Measurements from ENCODE around the gene PLCB3.

PLCB3 gene

DNA sequence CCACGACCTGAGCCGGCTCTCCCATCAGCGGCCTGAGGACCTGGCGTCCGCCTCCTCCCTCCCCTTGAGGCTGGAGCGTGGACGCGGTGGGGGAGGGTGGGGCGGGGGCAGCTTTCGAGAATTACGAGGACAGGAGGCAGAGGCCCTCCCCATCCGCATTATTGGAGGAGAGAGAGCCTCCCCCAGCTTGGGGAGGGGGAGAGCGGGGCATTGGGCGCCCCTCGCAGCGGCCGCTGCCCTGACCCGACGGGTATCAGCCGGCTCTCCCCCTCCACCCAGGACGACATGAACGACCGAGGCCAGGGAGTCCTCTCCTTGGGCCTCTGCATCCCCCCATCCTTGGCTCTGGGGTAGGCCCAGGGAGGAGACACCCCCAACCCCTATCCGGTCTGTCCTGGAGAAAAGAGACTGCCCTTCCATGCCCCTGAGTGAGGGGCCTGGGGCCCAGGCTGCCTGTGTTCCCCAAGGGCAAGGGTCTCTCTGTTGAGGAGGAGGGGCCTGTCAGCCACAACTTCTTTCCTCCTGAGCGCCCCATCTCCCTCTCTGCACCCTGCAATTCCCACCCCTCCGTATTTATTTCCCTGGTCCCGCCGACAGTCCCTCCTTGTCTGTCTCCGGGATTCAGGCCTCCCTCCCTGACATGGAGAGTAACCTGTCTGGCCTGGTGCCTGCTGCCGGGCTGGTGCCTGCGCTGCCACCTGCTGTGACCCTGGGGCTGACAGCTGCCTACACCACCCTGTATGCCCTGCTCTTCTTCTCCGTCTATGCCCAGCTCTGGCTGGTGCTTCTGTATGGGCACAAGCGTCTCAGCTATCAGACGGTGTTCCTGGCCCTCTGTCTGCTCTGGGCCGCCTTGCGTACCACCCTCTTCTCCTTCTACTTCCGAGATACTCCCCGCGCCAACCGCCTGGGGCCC lies 34.8 kb downstream of the PLCB3 start:
- no peak for DNase-seq (ENCODE audit: low read depth, low spot score)

DNA sequence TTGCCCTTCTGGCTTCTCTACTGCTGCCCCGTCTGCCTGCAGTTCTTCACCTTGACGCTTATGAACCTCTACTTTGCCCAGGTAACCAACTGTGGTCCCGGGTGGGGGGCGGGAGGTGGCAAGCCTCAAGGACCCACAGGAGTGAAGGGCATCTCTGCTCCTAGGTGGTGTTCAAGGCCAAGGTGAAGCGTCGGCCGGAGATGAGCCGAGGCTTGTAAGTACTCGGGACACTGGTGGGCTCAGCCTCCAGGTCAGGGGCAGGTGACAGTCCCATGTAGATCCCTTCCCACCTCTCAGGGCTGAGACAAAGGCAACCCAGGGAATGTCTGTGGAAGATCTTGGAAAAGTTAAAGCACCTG lies 35.5 kb downstream of the PLCB3 start:
- no peak for DNase-seq (ENCODE audit: low read depth, low spot score)

DNA sequence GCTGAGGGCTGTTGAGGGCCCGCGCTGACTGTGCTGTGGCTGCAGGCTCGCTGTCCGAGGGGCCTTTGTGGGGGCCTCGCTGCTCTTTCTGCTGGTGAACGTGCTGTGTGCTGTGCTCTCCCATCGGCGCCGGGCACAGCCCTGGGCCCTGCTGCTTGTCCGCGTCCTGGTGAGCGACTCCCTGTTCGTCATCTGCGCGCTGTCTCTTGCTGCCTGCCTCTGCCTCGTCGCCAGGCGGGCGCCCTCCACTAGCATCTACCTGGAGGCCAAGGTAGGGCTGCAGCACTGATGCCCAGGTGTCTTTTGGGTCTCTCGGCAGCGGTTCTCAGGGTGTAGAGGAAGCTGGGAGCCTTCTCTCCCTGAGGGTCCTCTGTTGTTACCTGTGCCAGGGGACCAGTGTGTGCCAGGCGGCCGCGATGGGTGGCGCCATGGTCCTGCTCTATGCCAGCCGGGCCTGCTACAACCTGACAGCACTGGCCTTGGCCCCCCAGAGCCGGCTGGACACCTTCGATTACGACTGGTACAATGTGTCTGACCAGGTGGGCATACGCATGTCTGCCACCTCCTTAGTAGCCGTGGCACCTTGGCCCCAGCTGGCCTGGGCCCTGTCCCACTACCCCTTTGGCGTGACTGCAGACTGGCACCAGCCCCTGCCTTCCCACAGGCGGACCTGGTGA lies 36.5 kb downstream of the PLCB3 start:
- no peak for DNase-seq (ENCODE audit: low read depth, low spot score)

DNA sequence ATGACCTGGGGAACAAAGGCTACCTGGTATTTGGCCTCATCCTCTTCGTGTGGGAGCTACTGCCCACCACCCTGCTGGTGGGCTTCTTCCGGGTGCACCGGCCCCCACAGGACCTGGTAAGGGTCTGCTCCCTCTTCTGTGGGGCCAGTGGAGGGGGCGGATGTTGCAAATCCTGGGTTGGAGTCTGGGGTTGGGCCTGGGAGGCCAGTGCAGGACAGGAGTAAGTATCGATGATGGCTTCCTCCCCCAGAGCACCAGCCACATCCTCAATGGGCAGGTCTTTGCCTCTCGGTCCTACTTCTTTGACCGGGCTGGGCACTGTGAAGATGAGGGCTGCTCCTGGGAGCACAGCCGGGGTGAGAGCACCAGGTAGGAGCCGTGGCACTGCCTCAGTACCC lies 37.0 kb downstream of the PLCB3 start:
- DNase-seq (ENCODE audit: low read depth, low spot score): no peak

DNA sequence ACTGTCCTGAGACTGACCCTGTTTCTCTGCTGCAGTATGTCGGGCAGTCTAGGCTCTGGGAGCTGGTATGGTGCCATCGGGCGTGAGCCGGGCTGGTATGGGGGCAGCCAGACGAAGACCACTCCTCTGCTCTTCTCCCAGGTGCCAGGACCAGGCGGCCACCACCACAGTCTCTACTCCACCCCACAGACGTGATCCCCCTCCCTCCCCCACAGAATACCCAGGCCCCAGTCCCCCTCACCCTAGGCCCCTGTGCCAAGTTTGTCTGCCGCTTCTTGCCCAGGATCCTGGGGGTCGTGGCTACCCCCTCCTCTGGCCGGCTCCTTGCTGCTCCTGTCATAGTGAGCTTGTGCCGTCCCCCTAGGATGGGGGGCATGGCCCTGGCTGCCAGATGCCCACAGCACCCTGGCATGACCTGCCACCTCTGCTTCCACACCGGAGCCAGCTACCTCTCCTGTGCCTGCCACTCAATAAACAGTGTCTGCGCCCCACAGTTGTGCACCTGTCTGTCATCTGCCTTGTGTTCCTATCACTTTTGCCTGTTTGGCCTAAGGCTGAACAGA lies 37.8 kb downstream of the PLCB3 start:
- no peak for DNase-seq (ENCODE audit: low read depth, low spot score)

DNA sequence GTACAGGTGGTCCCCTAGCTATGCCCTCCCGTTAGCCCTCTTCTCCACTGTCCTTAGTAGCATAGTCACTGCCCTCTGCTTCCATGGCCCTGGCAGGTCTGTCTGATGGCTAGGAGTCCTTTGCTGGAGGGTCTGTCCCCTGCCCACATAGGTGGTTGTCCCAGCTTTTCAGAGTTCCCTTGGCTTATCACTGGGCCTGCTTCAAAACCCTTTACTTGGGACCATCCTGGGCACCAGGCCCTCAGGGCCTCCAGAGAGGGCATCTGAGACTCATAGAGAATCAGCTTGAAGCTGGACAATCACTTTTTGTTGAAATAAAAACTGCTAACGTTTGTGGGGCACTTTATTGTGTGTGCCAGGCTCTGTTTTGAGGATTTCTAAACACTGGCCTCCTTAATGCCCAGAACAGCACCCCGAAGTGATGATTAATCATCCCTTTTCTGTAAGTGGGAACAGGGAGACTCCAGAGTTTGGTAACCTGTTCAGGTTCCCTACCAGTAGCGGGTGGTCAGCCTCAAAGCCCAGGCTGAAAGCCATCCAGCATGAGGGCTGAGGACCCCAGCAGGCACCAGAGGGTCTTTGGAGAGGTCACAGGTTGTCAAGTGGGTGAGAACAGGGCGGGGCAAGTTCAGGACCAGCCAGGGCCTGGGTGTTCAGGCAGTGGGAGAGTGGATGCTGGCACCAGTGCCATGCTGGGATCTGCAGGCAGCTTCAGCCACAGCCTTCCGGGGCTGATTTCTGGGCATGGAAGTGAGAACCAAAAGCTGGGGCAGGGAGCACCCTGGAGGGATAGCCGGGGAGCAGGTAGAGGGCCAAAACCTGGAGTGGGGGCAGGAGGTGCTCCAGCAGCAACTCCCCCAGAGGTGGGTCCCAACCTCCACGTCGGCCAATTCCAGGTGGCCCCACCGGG lies 39.3 kb downstream of the PLCB3 start:
- no peak for DNase-seq (ENCODE audit: low read depth, low spot score)

DNA sequence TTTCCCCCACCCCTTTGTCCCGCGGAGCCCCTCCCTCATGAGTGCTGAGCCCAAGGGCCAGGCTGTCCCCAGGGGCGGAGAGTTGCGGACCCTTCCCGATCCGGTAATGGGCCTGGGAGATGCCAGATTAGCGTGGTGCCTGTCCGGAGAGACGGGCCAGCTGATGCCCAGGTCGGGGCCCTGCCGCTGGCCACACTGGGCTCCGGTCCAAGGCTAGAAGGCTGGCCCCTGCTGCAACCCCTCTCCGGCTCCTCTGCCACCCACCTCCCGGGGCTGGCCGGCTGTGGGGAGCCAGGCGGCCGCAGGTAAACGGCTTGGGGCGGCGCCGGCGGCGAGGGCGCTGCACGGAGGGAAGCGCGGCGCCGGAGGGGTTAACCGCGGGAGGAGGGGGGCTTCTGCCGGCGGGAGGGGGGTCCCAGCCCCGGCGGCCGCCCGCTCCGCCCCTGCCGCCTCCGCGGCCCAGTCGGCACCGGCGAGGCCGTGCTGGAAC lies 40.0 kb downstream of the PLCB3 start, which contains the start of gene KCNK4:
TSS of gene KCNK4 (plus strand) at position 41 of the 490 bp plus-strand sequence. CDS start 1,717 bp downstream, outside the sequence.
- no peak for DNase-seq (ENCODE audit: low read depth, low spot score)

DNA sequence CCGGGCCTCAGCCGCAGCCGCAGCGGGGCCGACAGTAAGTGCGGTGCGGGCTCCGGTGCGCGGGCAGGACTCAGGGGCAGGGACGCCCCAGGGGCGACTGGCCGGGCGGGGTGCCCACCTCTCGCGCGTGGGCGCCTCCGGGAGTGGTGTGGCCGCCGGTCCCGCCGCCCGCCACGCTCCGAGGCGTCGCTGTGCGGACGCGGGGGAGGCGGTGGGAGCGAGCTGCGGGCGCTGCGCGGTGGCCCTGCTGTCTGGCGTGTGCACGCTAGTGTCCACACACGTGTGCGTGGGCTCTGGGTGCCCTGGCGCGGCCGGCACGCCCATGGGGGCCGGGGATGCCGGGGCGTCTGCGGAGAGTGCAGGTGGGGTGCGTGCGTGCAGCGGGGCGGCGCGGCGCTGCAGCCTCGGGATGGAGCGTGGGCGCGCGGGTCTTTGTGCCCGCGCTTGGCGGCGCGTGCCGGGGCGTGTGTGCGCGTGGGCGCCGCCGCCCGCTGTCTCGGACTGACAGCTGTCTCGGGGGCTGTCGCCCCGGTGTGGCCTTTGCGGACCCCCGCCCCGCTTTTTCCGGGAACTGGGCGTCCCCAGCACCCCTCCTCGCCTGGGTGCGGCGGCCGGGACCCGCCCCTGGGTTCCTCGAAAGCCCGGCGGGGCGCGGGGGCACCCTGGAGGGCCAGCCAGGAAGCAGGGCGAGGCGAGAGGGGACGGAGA lies 40.6 kb downstream of the PLCB3 start:
- DNase-seq (ENCODE audit: low read depth, low spot score): no peak

DNA sequence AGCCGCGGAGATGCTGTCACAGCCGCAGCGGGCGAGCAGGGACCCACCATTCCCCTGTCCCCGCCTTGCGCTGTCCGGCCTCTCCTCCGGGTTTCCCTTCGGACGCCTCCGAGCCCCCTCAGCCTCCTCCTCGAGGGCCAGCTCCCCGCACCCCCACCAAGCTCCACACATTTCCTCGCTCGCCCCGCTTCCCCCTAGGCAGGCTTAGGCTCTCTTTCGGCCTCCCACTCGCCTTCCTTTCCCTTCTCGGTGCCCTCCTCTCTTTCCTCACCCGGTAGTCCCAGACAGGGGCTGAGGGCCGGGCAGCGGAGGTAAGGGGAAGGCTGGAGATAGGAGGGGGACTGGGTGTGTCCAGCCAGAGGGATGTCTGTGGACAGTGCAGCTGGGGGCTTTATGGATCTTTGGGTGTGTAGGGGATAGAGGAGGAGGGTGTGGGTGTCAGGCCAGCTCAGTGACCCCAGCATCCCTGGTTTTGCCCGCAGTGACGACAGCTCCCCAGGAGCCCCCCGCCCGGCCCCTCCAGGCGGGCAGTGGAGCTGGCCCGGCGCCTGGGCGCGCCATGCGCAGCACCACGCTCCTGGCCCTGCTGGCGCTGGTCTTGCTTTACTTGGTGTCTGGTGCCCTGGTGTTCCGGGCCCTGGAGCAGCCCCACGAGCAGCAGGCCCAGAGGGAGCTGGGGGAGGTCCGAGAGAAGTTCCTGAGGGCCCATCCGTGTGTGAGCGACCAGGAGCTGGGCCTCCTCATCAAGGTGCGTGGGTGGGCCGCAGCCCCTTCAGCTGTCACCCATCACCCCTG lies 41.3 kb downstream of the PLCB3 start:
- DNase-seq (ENCODE audit: low read depth, low spot score): no peak

DNA sequence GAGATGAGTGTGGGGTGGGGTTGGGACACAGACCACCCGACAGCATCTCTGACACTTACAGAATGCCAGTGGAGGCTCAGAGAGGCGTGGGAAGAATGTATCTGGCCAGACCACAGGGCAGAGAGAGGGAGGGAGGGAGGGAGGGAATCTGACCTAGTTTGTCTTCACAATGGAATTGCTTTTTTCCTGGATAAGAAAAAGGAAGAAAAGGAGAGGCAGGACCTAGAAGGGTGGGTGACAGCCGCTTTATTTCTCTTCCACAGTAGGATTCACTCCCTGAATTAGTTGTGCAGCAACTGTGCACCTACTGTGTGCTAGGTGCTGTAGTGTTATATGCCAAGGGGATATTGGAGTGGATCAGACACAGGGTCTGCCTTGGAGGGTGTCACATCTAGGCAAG lies 43.4 kb downstream of the PLCB3 start:
- DNase-seq (ENCODE audit: low read depth, low spot score): no peak

DNA sequence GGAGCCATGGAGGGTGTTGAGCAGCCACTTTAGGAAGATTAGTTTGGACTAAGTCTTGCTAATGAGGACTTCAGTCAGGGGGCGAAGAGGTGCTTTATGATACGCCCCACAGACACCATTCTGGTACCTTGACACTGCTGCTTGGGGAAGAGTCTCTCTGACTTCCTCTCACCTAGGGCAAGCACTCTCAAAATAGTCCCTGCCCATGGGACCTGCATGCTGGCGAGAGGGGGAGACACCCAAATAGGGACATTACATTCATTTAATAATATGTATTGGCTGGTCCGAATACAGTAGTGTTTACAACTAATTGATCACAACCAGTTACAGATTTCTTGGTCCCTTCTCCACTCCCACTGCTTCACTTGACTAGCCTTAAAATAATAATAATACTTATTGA lies 44.4 kb downstream of the PLCB3 start:
- DNase-seq (ENCODE audit: low read depth, low spot score): no peak

DNA sequence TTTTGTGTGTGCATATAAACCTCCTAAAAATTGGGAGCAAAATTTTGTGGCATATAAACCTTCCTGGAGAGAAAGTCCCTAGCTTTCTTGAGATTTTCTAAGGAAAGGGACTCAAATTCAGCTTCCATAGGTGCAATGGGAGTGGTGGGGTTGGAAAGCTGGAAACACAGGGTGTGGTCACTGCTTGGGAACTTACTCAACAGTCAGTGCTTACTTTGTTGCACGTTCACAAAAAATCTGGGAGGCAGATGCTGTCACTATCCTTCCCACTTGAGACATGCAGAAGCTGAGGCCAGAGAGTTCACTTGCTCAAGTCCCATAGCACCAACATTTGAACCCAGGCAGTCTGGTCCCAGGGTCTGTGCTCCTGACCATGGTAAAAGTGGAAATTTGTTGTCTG lies 44.9 kb downstream of the PLCB3 start:
- DNase-seq (ENCODE audit: low read depth, low spot score): no peak

DNA sequence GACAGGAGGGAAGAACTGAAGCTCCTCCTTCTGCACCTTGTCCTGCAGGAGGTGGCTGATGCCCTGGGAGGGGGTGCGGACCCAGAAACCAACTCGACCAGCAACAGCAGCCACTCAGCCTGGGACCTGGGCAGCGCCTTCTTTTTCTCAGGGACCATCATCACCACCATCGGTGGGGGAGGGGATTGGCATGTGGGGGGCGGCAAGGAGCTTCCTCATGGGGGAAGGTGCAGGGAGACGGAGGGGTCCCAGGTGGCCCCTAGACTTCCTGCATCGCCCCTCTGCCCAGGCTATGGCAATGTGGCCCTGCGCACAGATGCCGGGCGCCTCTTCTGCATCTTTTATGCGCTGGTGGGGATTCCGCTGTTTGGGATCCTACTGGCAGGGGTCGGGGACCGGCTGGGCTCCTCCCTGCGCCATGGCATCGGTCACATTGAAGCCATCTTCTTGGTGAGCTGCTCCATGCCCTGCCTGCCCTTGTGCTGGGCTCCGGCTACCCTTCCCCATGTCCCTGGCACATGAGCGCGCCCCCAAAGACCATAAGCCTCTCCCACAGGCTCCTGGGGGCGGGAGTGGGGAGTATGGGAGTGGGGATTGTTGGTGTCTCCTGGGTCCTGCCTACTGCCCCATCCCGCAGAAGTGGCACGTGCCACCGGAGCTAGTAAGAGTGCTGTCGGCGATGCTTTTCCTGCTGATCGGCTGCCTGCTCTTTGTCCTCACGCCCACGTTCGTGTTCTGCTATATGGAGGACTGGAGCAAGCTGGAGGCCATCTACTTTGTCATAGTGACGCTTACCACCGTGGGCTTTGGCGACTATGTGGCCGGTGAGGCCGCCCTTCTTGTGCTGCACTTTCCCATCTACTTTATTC lies 45.7 kb downstream of the PLCB3 start:
- no peak for DNase-seq (ENCODE audit: low read depth, low spot score)

DNA sequence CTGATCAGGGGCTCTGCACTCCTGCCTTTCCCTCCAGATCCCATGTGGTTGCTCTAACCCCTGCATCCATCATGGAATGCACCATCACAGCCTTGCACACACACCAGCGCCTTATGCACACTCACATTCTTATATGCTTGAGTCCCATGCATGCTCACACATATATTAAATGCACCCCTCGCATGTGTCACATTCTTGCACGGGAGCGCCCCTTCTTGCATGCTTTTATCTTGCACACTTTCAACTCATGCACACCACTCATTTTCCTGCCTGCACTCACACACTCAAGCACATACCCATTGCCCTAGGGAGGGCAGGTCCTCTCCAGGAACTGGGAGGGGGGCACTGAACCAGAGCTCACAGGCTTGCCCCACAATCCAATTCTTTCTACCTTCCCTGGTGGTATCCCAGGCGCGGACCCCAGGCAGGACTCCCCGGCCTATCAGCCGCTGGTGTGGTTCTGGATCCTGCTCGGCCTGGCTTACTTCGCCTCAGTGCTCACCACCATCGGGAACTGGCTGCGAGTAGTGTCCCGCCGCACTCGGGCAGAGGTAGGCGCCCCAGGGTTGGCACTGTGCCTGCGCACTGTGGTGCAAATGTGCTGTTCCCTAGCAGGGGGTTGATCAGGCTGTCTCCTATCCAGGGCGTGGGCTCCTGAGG lies 46.5 kb downstream of the PLCB3 start:
- no peak for DNase-seq (ENCODE audit: low read depth, low spot score)

DNA sequence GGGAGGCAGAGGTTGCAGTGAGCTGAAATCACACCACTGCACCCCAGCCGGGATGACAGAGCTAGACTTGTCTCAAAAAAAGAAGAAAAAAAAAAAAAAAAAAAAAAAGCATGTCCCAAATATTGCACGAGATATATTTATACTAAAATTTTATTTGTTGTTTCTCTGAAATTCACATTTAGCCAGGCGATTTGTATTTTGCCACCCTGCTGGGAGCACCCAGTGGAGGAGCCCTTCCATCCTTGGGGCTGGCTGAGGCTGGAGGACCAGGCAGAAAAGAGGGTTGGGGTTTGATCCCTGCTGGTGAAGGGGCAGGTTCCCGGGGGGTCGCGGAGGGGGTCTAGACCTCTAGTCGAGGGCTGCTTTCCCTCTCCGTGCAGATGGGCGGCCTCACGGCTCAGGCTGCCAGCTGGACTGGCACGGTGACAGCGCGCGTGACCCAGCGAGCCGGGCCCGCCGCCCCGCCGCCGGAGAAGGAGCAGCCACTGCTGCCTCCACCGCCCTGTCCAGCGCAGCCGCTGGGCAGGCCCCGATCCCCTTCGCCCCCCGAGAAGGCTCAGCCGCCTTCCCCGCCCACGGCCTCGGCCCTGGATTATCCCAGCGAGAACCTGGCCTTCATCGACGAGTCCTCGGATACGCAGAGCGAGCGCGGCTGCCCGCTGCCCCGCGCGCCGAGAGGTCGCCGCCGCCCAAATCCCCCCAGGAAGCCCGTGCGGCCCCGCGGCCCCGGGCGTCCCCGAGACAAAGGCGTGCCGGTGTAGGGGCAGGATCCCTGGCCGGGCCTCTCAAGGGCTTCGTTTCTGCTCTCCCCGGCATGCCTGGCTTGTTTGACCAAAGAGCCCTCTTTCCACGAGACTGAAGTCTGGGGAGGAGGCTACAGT lies 47.9 kb downstream of the PLCB3 start:
- DNase-seq (ENCODE audit: low read depth, low spot score): no peak

DNA sequence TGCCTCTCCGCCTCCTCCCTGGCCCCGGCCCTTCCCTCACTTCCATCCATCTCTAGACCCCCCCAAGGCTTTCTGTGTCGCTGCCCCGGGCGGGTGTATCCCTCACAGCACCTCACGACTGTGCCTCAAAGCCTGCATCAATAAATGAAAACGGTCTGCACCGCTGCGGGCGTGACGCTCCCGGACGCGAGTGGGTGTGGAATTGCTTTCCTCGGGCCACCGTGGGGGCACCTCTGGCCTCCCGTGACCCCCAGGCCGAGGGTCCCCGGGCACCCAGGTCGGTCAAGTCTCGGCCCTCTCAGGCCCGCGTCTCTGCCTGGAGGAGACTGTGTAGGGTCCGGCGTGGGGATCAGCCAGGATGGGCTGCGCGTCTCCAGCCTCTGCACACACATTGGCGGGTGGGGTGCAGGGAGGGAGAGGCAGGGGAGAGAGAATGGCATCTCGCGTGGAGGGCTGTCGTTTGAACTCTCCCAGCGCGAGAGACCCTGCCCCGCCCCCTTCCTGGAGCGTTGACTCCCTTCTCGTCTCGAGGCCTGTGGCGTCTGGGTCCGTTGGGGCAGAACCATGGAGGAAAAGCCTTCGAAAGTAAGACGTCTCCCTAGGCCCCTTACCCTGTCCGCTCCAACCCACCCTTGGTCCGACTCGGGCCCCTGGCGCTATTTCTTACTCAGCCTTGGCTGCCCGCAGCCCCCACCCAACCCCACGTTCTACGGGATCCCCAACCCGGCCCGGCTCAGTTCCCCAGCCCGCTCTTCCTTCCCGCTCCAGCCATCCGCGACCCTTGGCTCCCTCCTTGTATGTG lies 48.7 kb downstream of the PLCB3 start, which contains the start of gene CATSPERZ:
TSS of gene CATSPERZ (plus strand) at position 512 of the 802 bp plus-strand sequence. CDS start at position 565, 53 bp downstream.
- DNase-seq (ENCODE audit: low read depth, low spot score): no peak

Data from activated naive CD8-positive, alpha-beta T cell treated with anti-CD3 and anti-CD28 coated beads, Interleukin-2, amount 50 U/mL, for 16 hours (primary cell).